ENCODE results near the gene PFDN6.

Gene PFDN6

GRCh38 chr6:33315793-33316602 is 26.6 kb downstream of the PFDN6 start:
- Histone ChIP-seq H3K27me3 (ENCODE audit: control insufficient read depth, insufficient read depth, low read length) (no peaks in the 10 kb centered on the region), H3K36me3 (ENCODE audit: control insufficient read depth, insufficient read depth, low read length) (peaks cover 27% of the 10 kb centered on the region), H3K9me3 (ENCODE audit: control insufficient read depth, insufficient read depth, low read length) (no peaks in the 10 kb centered on the region), H3K4me3 (ENCODE audit: low read depth, low read length) (peak overlapping the region; percentile 96), H3K9ac (ENCODE audit: low read depth, low read length) (no peak overlapping the region), H3K4me1 (ENCODE audit: control insufficient read depth, insufficient read depth, low read length) (peaks cover 15% of the 10 kb centered on the region)

GRCh38 chr6:33316603-33317418 is 27.4 kb downstream of the PFDN6 start:
- H3K9ac ChIP-seq (ENCODE audit: low read depth, low read length) = no peak overlapping the region
- H3K9me3 ChIP-seq (ENCODE audit: control insufficient read depth, insufficient read depth, low read length) = no peaks in the 10 kb centered on the region
- peak overlapping the region; percentile 54 for H3K4me3 ChIP-seq (ENCODE audit: low read depth, low read length)
- H3K27me3 ChIP-seq (ENCODE audit: control insufficient read depth, insufficient read depth, low read length) = no peaks in the 10 kb centered on the region
- H3K36me3 ChIP-seq (ENCODE audit: control insufficient read depth, insufficient read depth, low read length) = peaks cover 30% of the 10 kb centered on the region
- H3K4me1 ChIP-seq (ENCODE audit: control insufficient read depth, insufficient read depth, low read length) = peaks cover 16% of the 10 kb centered on the region

GRCh38 chr6:33317419-33317668 is 27.9 kb downstream of the PFDN6 start:
- Histone ChIP-seq H3K4me1 (ENCODE audit: control insufficient read depth, insufficient read depth, low read length) (peaks cover 16% of the 10 kb centered on the region), H3K36me3 (ENCODE audit: control insufficient read depth, insufficient read depth, low read length) (peaks cover 30% of the 10 kb centered on the region), H3K27me3 (ENCODE audit: control insufficient read depth, insufficient read depth, low read length) (no peaks in the 10 kb centered on the region), H3K9ac (ENCODE audit: low read depth, low read length) (no peak overlapping the region), H3K9me3 (ENCODE audit: control insufficient read depth, insufficient read depth, low read length) (no peaks in the 10 kb centered on the region), H3K4me3 (ENCODE audit: low read depth, low read length) (peak overlapping the region; percentile 54)

- Histone ChIP-seq H3K4me1 (ENCODE audit: control insufficient read depth, insufficient read depth, low read length) (peaks cover 16% of the 10 kb centered on the region), H3K36me3 (ENCODE audit: control insufficient read depth, insufficient read depth, low read length) (peaks cover 30% of the 10 kb centered on the region), H3K27me3 (ENCODE audit: control insufficient read depth, insufficient read depth, low read length) (no peaks in the 10 kb centered on the region), H3K4me3 (ENCODE audit: low read depth, low read length) (peak within 1 kb of the TSS; percentile 88), H3K9ac (ENCODE audit: low read depth, low read length) (peak within 1 kb of the TSS; percentile 71), H3K9me3 (ENCODE audit: control insufficient read depth, insufficient read depth, low read length) (no peaks in the 10 kb centered on the region)
Measured at GRCh38 chr6:33317669-33318425, 28.4 kb downstream of the PFDN6 start, which contains the start of gene ZBTB22. ZBTB22 (minus strand) TSS chr6:33317744; CDS start chr6:33316916, 828 bp downstream.

- peaks cover 16% of the 10 kb centered on the region for H3K4me1 ChIP-seq (ENCODE audit: control insufficient read depth, insufficient read depth, low read length)
- peak overlapping the region; percentile 88 for H3K4me3 ChIP-seq (ENCODE audit: low read depth, low read length)
- no peak overlapping the region for H3K9ac ChIP-seq (ENCODE audit: low read depth, low read length)
Measured at GRCh38 chr6:33318426-33319073, 29.1 kb downstream of the PFDN6 start.

GRCh38 chr6:33319939-33320314 is 30.5 kb downstream of the PFDN6 start:
- Histone ChIP-seq H3K9me3 (ENCODE audit: control insufficient read depth, insufficient read depth, low read length) (no peaks in the 10 kb centered on the region), H3K36me3 (ENCODE audit: control insufficient read depth, insufficient read depth, low read length) (peaks cover 30% of the 10 kb centered on the region), H3K27me3 (ENCODE audit: control insufficient read depth, insufficient read depth, low read length) (no peaks in the 10 kb centered on the region), H3K9ac (ENCODE audit: low read depth, low read length) (no peak overlapping the region), H3K4me3 (ENCODE audit: low read depth, low read length) (no peak overlapping the region), H3K4me1 (ENCODE audit: control insufficient read depth, insufficient read depth, low read length) (peaks cover 21% of the 10 kb centered on the region)

More at GRCh38 chr6:33318426-33319073, 29.1 kb downstream of the PFDN6 start:
- peaks cover 30% of the 10 kb centered on the region for H3K36me3 ChIP-seq (ENCODE audit: control insufficient read depth, insufficient read depth, low read length)
- no peaks in the 10 kb centered on the region for H3K9me3 ChIP-seq (ENCODE audit: control insufficient read depth, insufficient read depth, low read length)
- H3K27me3 ChIP-seq (ENCODE audit: control insufficient read depth, insufficient read depth, low read length) = no peaks in the 10 kb centered on the region

- Histone ChIP-seq H3K9me3 (ENCODE audit: control insufficient read depth, insufficient read depth, low read length) (no peaks in the 10 kb centered on the region), H3K9ac (ENCODE audit: low read depth, low read length) (no peak overlapping the region), H3K27me3 (ENCODE audit: control insufficient read depth, insufficient read depth, low read length) (no peaks in the 10 kb centered on the region), H3K4me3 (ENCODE audit: low read depth, low read length) (peak overlapping the region; percentile 22), H3K36me3 (ENCODE audit: control insufficient read depth, insufficient read depth, low read length) (peaks cover 30% of the 10 kb centered on the region), H3K4me1 (ENCODE audit: control insufficient read depth, insufficient read depth, low read length) (peaks cover 17% of the 10 kb centered on the region)
Measured at GRCh38 chr6:33320315-33321181, 31.1 kb downstream of the PFDN6 start.

GRCh38 chr6:33321227-33321626 is 31.8 kb downstream of the PFDN6 start:
- no peak overlapping the region for H3K9ac ChIP-seq (ENCODE audit: low read depth, low read length)
- peaks cover 17% of the 10 kb centered on the region for H3K4me1 ChIP-seq (ENCODE audit: control insufficient read depth, insufficient read depth, low read length)

GRCh38 chr6:33323623-33323948 is 34.2 kb downstream of the PFDN6 start:
- H3K4me1 ChIP-seq (ENCODE audit: control insufficient read depth, insufficient read depth, low read length) = peaks cover 12% of the 10 kb centered on the region
- no peaks in the 10 kb centered on the region for H3K9me3 ChIP-seq (ENCODE audit: control insufficient read depth, insufficient read depth, low read length)

More at GRCh38 chr6:33321227-33321626, 31.8 kb downstream of the PFDN6 start:
- H3K27me3 ChIP-seq (ENCODE audit: control insufficient read depth, insufficient read depth, low read length) = no peaks in the 10 kb centered on the region
- H3K4me3 ChIP-seq (ENCODE audit: low read depth, low read length) = peak overlapping the region; percentile 78
- H3K9me3 ChIP-seq (ENCODE audit: control insufficient read depth, insufficient read depth, low read length) = no peaks in the 10 kb centered on the region
- H3K36me3 ChIP-seq (ENCODE audit: control insufficient read depth, insufficient read depth, low read length) = peaks cover 27% of the 10 kb centered on the region

GRCh38 chr6:33324125-33324524 is 34.7 kb downstream of the PFDN6 start:
- Histone ChIP-seq H3K36me3 (ENCODE audit: control insufficient read depth, insufficient read depth, low read length) (peaks cover 20% of the 10 kb centered on the region), H3K4me3 (ENCODE audit: low read depth, low read length) (peak overlapping the region; percentile 78), H3K4me1 (ENCODE audit: control insufficient read depth, insufficient read depth, low read length) (peaks cover 12% of the 10 kb centered on the region), H3K9me3 (ENCODE audit: control insufficient read depth, insufficient read depth, low read length) (no peaks in the 10 kb centered on the region), H3K27me3 (ENCODE audit: control insufficient read depth, insufficient read depth, low read length) (no peaks in the 10 kb centered on the region), H3K9ac (ENCODE audit: low read depth, low read length) (no peak overlapping the region)

More at GRCh38 chr6:33323623-33323948, 34.2 kb downstream of the PFDN6 start:
- Histone ChIP-seq H3K4me3 (ENCODE audit: low read depth, low read length) (peak overlapping the region; percentile 78), H3K27me3 (ENCODE audit: control insufficient read depth, insufficient read depth, low read length) (no peaks in the 10 kb centered on the region), H3K36me3 (ENCODE audit: control insufficient read depth, insufficient read depth, low read length) (peaks cover 26% of the 10 kb centered on the region), H3K9ac (ENCODE audit: low read depth, low read length) (no peak overlapping the region)
